HL-60 (cell line): Measurements from ENCODE around the gene DEPDC1.

Experiments
- GABPA ChIP-seq: IDR thresholded peaks from 2 replicates; pipeline ENCODE4 v1.6.1; 2012; ENCODE audit warnings: low read depth
- POLR2AphosphoS5 ChIP-seq: IDR thresholded peaks from 2 replicates; pipeline ENCODE4 v1.6.1; 2012; ENCODE audit warnings: low read depth
- SPI1 ChIP-seq: IDR thresholded peaks from 2 replicates; pipeline ENCODE4 v1.6.1; 2012; ENCODE audit warnings: low read depth, mild to moderate bottlenecking, borderline replicate concordance
- TF ChIP-seq, protein P1 (sequence below): IDR thresholded peaks from one replicate; pipeline ENCODE4 v1.5.1; 2011; ENCODE audit warnings: low read length, control low read depth, inconsistent platforms; ENCODE audit not compliant: insufficient read depth
- TF ChIP-seq, protein P2 (sequence below): IDR thresholded peaks from 2 replicates; pipeline ENCODE4 v1.6.1; 2012; ENCODE audit warnings: low read depth; ENCODE audit not compliant: insufficient replicate concordance

DNA sequence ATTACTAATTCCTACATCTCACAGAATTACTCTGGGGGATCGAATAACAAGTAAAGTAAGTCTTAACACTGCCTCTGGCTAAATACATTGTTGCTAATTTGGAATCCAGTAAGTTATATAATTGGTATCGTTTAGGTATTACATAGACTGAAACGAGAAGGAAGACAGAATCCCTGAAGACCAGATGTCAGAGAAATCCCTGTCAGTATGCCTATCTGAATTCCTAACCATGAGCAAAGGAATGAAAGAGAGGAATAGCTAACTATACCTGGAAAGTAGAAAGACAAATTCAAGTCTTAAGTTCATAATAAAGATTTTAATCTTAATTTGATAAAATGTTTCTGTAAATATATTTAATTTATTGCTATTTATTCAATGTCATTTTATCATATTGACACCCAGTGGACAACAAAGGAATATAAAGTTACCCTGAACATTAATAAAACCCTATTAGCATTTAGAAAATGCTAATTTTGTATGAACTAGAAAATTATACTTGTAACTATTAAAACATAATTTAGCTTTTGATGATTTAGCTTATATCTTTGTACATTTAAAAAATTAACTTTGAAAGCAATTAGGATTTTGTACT, 11.4 kb downstream of the DEPDC1 start:
- TF ChIP-seq POLR2AphosphoS5 = no peak
- TF ChIP-seq, protein P1, sequence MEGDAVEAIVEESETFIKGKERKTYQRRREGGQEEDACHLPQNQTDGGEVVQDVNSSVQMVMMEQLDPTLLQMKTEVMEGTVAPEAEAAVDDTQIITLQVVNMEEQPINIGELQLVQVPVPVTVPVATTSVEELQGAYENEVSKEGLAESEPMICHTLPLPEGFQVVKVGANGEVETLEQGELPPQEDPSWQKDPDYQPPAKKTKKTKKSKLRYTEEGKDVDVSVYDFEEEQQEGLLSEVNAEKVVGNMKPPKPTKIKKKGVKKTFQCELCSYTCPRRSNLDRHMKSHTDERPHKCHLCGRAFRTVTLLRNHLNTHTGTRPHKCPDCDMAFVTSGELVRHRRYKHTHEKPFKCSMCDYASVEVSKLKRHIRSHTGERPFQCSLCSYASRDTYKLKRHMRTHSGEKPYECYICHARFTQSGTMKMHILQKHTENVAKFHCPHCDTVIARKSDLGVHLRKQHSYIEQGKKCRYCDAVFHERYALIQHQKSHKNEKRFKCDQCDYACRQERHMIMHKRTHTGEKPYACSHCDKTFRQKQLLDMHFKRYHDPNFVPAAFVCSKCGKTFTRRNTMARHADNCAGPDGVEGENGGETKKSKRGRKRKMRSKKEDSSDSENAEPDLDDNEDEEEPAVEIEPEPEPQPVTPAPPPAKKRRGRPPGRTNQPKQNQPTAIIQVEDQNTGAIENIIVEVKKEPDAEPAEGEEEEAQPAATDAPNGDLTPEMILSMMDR = no peak
- TF ChIP-seq, protein P2, sequence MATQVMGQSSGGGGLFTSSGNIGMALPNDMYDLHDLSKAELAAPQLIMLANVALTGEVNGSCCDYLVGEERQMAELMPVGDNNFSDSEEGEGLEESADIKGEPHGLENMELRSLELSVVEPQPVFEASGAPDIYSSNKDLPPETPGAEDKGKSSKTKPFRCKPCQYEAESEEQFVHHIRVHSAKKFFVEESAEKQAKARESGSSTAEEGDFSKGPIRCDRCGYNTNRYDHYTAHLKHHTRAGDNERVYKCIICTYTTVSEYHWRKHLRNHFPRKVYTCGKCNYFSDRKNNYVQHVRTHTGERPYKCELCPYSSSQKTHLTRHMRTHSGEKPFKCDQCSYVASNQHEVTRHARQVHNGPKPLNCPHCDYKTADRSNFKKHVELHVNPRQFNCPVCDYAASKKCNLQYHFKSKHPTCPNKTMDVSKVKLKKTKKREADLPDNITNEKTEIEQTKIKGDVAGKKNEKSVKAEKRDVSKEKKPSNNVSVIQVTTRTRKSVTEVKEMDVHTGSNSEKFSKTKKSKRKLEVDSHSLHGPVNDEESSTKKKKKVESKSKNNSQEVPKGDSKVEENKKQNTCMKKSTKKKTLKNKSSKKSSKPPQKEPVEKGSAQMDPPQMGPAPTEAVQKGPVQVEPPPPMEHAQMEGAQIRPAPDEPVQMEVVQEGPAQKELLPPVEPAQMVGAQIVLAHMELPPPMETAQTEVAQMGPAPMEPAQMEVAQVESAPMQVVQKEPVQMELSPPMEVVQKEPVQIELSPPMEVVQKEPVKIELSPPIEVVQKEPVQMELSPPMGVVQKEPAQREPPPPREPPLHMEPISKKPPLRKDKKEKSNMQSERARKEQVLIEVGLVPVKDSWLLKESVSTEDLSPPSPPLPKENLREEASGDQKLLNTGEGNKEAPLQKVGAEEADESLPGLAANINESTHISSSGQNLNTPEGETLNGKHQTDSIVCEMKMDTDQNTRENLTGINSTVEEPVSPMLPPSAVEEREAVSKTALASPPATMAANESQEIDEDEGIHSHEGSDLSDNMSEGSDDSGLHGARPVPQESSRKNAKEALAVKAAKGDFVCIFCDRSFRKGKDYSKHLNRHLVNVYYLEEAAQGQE = no peak
- TF ChIP-seq SPI1 = no peak
- no peak for TF ChIP-seq GABPA
